ENCODE results near the gene RBM22. TPM values are rescaled to one million over a fixed set of nuclear protein-coding genes. Genes with fewer than 3 reads are reported as not detected.

The RBM22 gene
- total and polyA plus RNA-seq, 4 donors, result 16.8 to 46.9 (median 40.9) TPM

- Histone ChIP-seq H3K4me3 (ENCODE audit: low read length in 2 of 2) (no peak overlapping the region), H3K9me3 (ENCODE audit: control insufficient read depth, low read length) (no peaks in the 10 kb centered on the region), H3K27ac (ENCODE audit: low read depth in 1 of 2, low read length in 2 of 2) (peak overlapping the region in 1 of 2 donors; percentile 70), H3K36me3 (ENCODE audit: control insufficient read depth in 1 of 2, insufficient read depth in 2 of 2, low read length in 1 of 2) (peaks cover 0 to 7% of the 10 kb centered on the region in 2 donors), H3K4me1 (ENCODE audit: control insufficient read depth in 1 of 2, insufficient read depth in 2 of 2, low read length in 2 of 2) (peaks cover 4 to 6% of the 10 kb centered on the region in 2 donors), H3K27me3 (ENCODE audit: control insufficient read depth in 1 of 2, insufficient read depth in 2 of 2, low read length in 1 of 2) (no peaks in the 10 kb centered on the region)
- 27 to 28% methylated on average over 4 of the region's 4 CpGs for WGBS, 2 donors
- DNase-seq (peak; percentile 84 to 95), ATAC-seq (ENCODE audit: low FRiP score) (no peak)
- intact Hi-C loops (cut with DNase I), result no loop called here
These were observed 55.7 kb downstream of the RBM22 start for GRCh38 chr5:150645070-150645700.

- intact Hi-C loops (cut with DNase I), result loop anchor here in 1 of 2 donors (5.0 kb wide), 1 partner anchor 42 kb away; no protein-coding TSS in a partner anchor
- H3K4me1 ChIP-seq (ENCODE audit: control insufficient read depth in 1 of 2, insufficient read depth in 2 of 2, low read length in 2 of 2), result peaks cover 4 to 6% of the 10 kb centered on the region in 2 donors
- ATAC-seq (ENCODE audit: low FRiP score) (no peak), DNase-seq (peak in 1 of 2 donors; percentile 47)
- WGBS, 2 donors, result 9 to 11% methylated on average over 2 of the region's 2 CpGs
- peak overlapping the region in 1 of 2 donors; percentile 70 for H3K27ac ChIP-seq (ENCODE audit: low read depth in 1 of 2, low read length in 2 of 2)
- H3K27me3 ChIP-seq (ENCODE audit: control insufficient read depth in 1 of 2, insufficient read depth in 2 of 2, low read length in 1 of 2), result no peaks in the 10 kb centered on the region
- peaks cover 0 to 4% of the 10 kb centered on the region in 2 donors for H3K36me3 ChIP-seq (ENCODE audit: control insufficient read depth in 1 of 2, insufficient read depth in 2 of 2, low read length in 1 of 2)
- H3K9me3 ChIP-seq (ENCODE audit: control insufficient read depth, low read length), result no peaks in the 10 kb centered on the region
- no peak overlapping the region for H3K4me3 ChIP-seq (ENCODE audit: low read length in 2 of 2)
These were observed 56.3 kb downstream of the RBM22 start for GRCh38 chr5:150644514-150644913.

- intact Hi-C loops (cut with DNase I), result loop anchor here in 1 of 2 donors (5.0 kb wide), 1 partner anchor 42 kb away; no protein-coding TSS in a partner anchor
- no peak for ATAC-seq (ENCODE audit: low FRiP score)
These were observed 56.8 kb downstream of the RBM22 start for GRCh38 chr5:150644058-150644457.

GRCh38 chr5:150642991-150643710 lies 57.7 kb downstream of the RBM22 start:
- no peaks in the 10 kb centered on the region for H3K36me3 ChIP-seq (ENCODE audit: control insufficient read depth in 1 of 2, insufficient read depth in 2 of 2, low read length in 1 of 2)
- H3K4me1 ChIP-seq (ENCODE audit: control insufficient read depth in 1 of 2, insufficient read depth in 2 of 2, low read length in 2 of 2), result peaks cover 5 to 6% of the 10 kb centered on the region in 2 donors
- DNase-seq (peak in 1 of 2 donors; percentile 36), ATAC-seq (ENCODE audit: low FRiP score) (no peak)
- no peak overlapping the region for H3K4me3 ChIP-seq (ENCODE audit: low read length in 2 of 2)
- WGBS, 2 donors, result 56 to 60% methylated on average over 12 of the region's 12 CpGs
- H3K27me3 ChIP-seq (ENCODE audit: control insufficient read depth in 1 of 2, insufficient read depth in 2 of 2, low read length in 1 of 2), result no peaks in the 10 kb centered on the region
- intact Hi-C loops (cut with DNase I), result loop anchor here (2.0 to 5.0 kb wide), 2 partner anchors 41 to 48 kb away; no protein-coding TSS in a partner anchor
- H3K27ac ChIP-seq (ENCODE audit: low read depth in 1 of 2, low read length in 2 of 2), result peak overlapping the region; percentile 7 to 18
- no peaks in the 10 kb centered on the region for H3K9me3 ChIP-seq (ENCODE audit: control insufficient read depth, low read length)

More at GRCh38 chr5:150644058-150644457, 56.8 kb downstream of the RBM22 start:
- WGBS, 2 donors, result 54 to 55% methylated on average over 5 of the region's 5 CpGs
- H3K9me3 ChIP-seq (ENCODE audit: control insufficient read depth, low read length), result no peaks in the 10 kb centered on the region
- peaks cover 0 to 4% of the 10 kb centered on the region in 2 donors for H3K36me3 ChIP-seq (ENCODE audit: control insufficient read depth in 1 of 2, insufficient read depth in 2 of 2, low read length in 1 of 2)
- peak in 1 of 2 donors; percentile 8 for DNase-seq
- H3K4me3 ChIP-seq (ENCODE audit: low read length in 2 of 2), result no peak overlapping the region
- H3K27me3 ChIP-seq (ENCODE audit: control insufficient read depth in 1 of 2, insufficient read depth in 2 of 2, low read length in 1 of 2), result no peaks in the 10 kb centered on the region
- H3K27ac ChIP-seq (ENCODE audit: low read depth in 1 of 2, low read length in 2 of 2), result peak overlapping the region in 1 of 2 donors; percentile 70
- peaks cover 4 to 6% of the 10 kb centered on the region in 2 donors for H3K4me1 ChIP-seq (ENCODE audit: control insufficient read depth in 1 of 2, insufficient read depth in 2 of 2, low read length in 2 of 2)

GRCh38 chr5:150642567-150642927 lies 58.3 kb downstream of the RBM22 start:
- Histone ChIP-seq H3K36me3 (ENCODE audit: control insufficient read depth in 1 of 2, insufficient read depth in 2 of 2, low read length in 1 of 2) (no peaks in the 10 kb centered on the region), H3K9me3 (ENCODE audit: control insufficient read depth, low read length) (no peaks in the 10 kb centered on the region), H3K27ac (ENCODE audit: low read depth in 1 of 2, low read length in 2 of 2) (peak overlapping the region in 1 of 2 donors; percentile 89), H3K4me1 (ENCODE audit: control insufficient read depth in 1 of 2, insufficient read depth in 2 of 2, low read length in 2 of 2) (peaks cover 2 to 6% of the 10 kb centered on the region in 2 donors), H3K4me3 (ENCODE audit: low read length in 2 of 2) (no peak overlapping the region), H3K27me3 (ENCODE audit: control insufficient read depth in 1 of 2, insufficient read depth in 2 of 2, low read length in 1 of 2) (no peaks in the 10 kb centered on the region)
- 1 to 8% methylated on average over 5 of the region's 5 CpGs for WGBS, 2 donors
- ATAC-seq (ENCODE audit: low FRiP score), result peak; percentile 55
- intact Hi-C loops (cut with DNase I), result loop anchor here (2.0 to 5.0 kb wide), 2 partner anchors 40 to 48 kb away; no protein-coding TSS in a partner anchor
- peak; percentile 90 for DNase-seq

- no peaks in the 10 kb centered on the region for H3K27me3 ChIP-seq (ENCODE audit: control insufficient read depth in 1 of 2, insufficient read depth in 2 of 2, low read length in 1 of 2)
- ATAC-seq (ENCODE audit: low FRiP score) (no peak), DNase-seq (peak in 1 of 2 donors; percentile 44)
- 25 to 30% methylated on average over 4 to 5 of the region's 5 CpGs for WGBS, 2 donors
- peak overlapping the region; percentile 89 to 93 for H3K27ac ChIP-seq (ENCODE audit: low read depth in 1 of 2, low read length in 2 of 2)
- no peak overlapping the region for H3K4me3 ChIP-seq (ENCODE audit: low read length in 2 of 2)
- H3K36me3 ChIP-seq (ENCODE audit: control insufficient read depth in 1 of 2, insufficient read depth in 2 of 2, low read length in 1 of 2), result no peaks in the 10 kb centered on the region
- intact Hi-C loops (cut with DNase I), result loop anchor here (2.0 to 5.0 kb wide), 2 partner anchors 40 to 47 kb away; no protein-coding TSS in a partner anchor
- H3K4me1 ChIP-seq (ENCODE audit: control insufficient read depth in 1 of 2, insufficient read depth in 2 of 2, low read length in 2 of 2), result peaks cover 2 to 6% of the 10 kb centered on the region in 2 donors
- no peaks in the 10 kb centered on the region for H3K9me3 ChIP-seq (ENCODE audit: control insufficient read depth, low read length)
These were observed 58.9 kb downstream of the RBM22 start for GRCh38 chr5:150641824-150642566.

GRCh38 chr5:150641006-150641570 lies 59.8 kb downstream of the RBM22 start:
- 16 to 21% methylated on average over 9 of the region's 9 CpGs for WGBS, 2 donors
- peak; percentile 84 to 91 for DNase-seq

More at GRCh38 chr5:150641006-150641570, 59.8 kb downstream of the RBM22 start:
- no peaks in the 10 kb centered on the region for H3K27me3 ChIP-seq (ENCODE audit: control insufficient read depth in 1 of 2, insufficient read depth in 2 of 2, low read length in 1 of 2)
- no peaks in the 10 kb centered on the region for H3K9me3 ChIP-seq (ENCODE audit: control insufficient read depth, low read length)
- ATAC-seq (ENCODE audit: low FRiP score), result peak; percentile 54
- H3K27ac ChIP-seq (ENCODE audit: low read depth in 1 of 2, low read length in 2 of 2), result peak overlapping the region; percentile 89 to 93
- intact Hi-C loops (cut with DNase I), result loop anchor here in 1 of 2 donors (5.0 kb wide), 1 partner anchor 39 kb away; no protein-coding TSS in a partner anchor
- peaks cover 2 to 6% of the 10 kb centered on the region in 2 donors for H3K4me1 ChIP-seq (ENCODE audit: control insufficient read depth in 1 of 2, insufficient read depth in 2 of 2, low read length in 2 of 2)
- H3K4me3 ChIP-seq (ENCODE audit: low read length in 2 of 2), result no peak overlapping the region
- H3K36me3 ChIP-seq (ENCODE audit: control insufficient read depth in 1 of 2, insufficient read depth in 2 of 2, low read length in 1 of 2), result no peaks in the 10 kb centered on the region
